ENCODE results near the gene KRTAP21-2. TPM values are rescaled to one million over a fixed set of nuclear protein-coding genes. Genes with fewer than 3 reads are reported as not detected.

The KRTAP21-2 gene
- total RNA-seq, 1 donor from 2014 or later: not detected

Other genes starting within 250 kb of the KRTAP21-2 start
- not detected for gene KRTAP19-5, start 245.1 kb downstream of the KRTAP21-2 start, total RNA-seq
- gene KRTAP19-6, start 205.4 kb downstream of the KRTAP21-2 start, total RNA-seq: not detected
- not detected for gene KRTAP19-7, start 185.9 kb downstream of the KRTAP21-2 start, total RNA-seq
- gene KRTAP22-2, start 156.9 kb downstream of the KRTAP21-2 start, total RNA-seq: not detected
- not detected for gene KRTAP6-3, start 154.8 kb downstream of the KRTAP21-2 start, total RNA-seq
- gene KRTAP6-2, start 148.4 kb downstream of the KRTAP21-2 start, total RNA-seq: not detected
- not detected for gene KRTAP22-1, start 146.2 kb downstream of the KRTAP21-2 start, total RNA-seq
- not detected for gene KRTAP6-1, start 133.3 kb downstream of the KRTAP21-2 start, total RNA-seq
- not detected for gene KRTAP20-1, start 130.8 kb downstream of the KRTAP21-2 start, total RNA-seq
- gene KRTAP20-4, start 126.6 kb downstream of the KRTAP21-2 start, total RNA-seq: not detected
- gene KRTAP20-2, start 112.1 kb downstream of the KRTAP21-2 start, total RNA-seq: not detected
- gene KRTAP20-3, start 104.4 kb downstream of the KRTAP21-2 start, total RNA-seq: not detected
- not detected for gene KRTAP21-3, start 28.5 kb downstream of the KRTAP21-2 start, total RNA-seq
- gene KRTAP21-1, start 8.2 kb upstream of the KRTAP21-2 start, total RNA-seq: not detected
- not detected for gene KRTAP8-1, start 66.0 kb upstream of the KRTAP21-2 start, total RNA-seq
- not detected for gene KRTAP7-1, start 82.5 kb upstream of the KRTAP21-2 start, total RNA-seq
- 0.23 TPM for gene KRTAP11-1, start 134.3 kb upstream of the KRTAP21-2 start, total RNA-seq